ENCODE data around the gene TNFRSF8.

- TF ChIP-seq POLR2AphosphoS5 (IDR thresholded peaks at IDR 0.05; ENCODE audit: low read depth, low read length) = no peak
- no peak for TF ChIP-seq REST (IDR thresholded peaks at IDR 0.05; ENCODE audit: insufficient read depth in 1 of 2, low read depth in 2 of 2, low read length in 2 of 2)
- no peak for TF ChIP-seq SIN3A (IDR thresholded peaks at IDR 0.05; ENCODE audit: borderline replicate concordance, insufficient read depth, low read length)
These were observed 113.4 kb downstream of the TNFRSF8 start for GRCh38 chr1:12176298-12177118.
